D721Med (cell line): ENCODE results near the gene NEDD4.
"Not testable (repeated sequence)": the region's sequence is repeated elsewhere in the genome, so short reads cannot be mapped to it uniquely, and the experiment has no call there.

Experiments used
- DNase-seq: peaks from one replicate; pipeline ENCODE4 v3.0.0; 2011; ENCODE audit warnings: low spot score; ENCODE audit not compliant: insufficient read length
- FAIRE-seq: peaks from 2 replicates; lab custom pipeline; 2011; peaks lifted over from hg19 to GRCh38; lab: Jason Lieb, UNC
- CTCF ChIP-seq: IDR thresholded peaks from 2 replicates; pipeline ENCODE4 v1.5.1; 2012; ENCODE audit warnings: mild to moderate bottlenecking, control low read depth; ENCODE audit not compliant: insufficient read depth; ENCODE audit errors: missing control alignments

NEDD4 gene

GRCh38 chr15:55969582-55969981 is 23.8 kb downstream of the NEDD4 start:
- no peak for TF ChIP-seq CTCF
- no peak for FAIRE-seq

GRCh38 chr15:55968923-55969322 is 24.5 kb downstream of the NEDD4 start:
- FAIRE-seq: no peak
- no peak for DNase-seq
- no peak for TF ChIP-seq CTCF

More at GRCh38 chr15:55969582-55969981, 23.8 kb downstream of the NEDD4 start:
- DNase-seq: no peak

- FAIRE-seq (no peak), DNase-seq (no peak)
- no peak for TF ChIP-seq CTCF
Observed at GRCh38 chr15:55965091-55965490, 28.3 kb downstream of the NEDD4 start.

- FAIRE-seq (no peak), DNase-seq (no peak)
- no peak for TF ChIP-seq CTCF
Observed at GRCh38 chr15:55960946-55961345, 32.5 kb downstream of the NEDD4 start.

- TF ChIP-seq CTCF: no peak
- no peak for FAIRE-seq
- no peak for DNase-seq
Observed at GRCh38 chr15:55959744-55960447, 33.5 kb downstream of the NEDD4 start.

GRCh38 chr15:55958349-55958748 is 35.1 kb downstream of the NEDD4 start:
- no peak for TF ChIP-seq CTCF
- no peak for FAIRE-seq

GRCh38 chr15:55954862-55955605 is 38.4 kb downstream of the NEDD4 start:
- no peak for DNase-seq
- TF ChIP-seq CTCF: no peak
- no peak for FAIRE-seq

More at GRCh38 chr15:55958349-55958748, 35.1 kb downstream of the NEDD4 start:
- DNase-seq: no peak

- FAIRE-seq: not testable (repeated sequence)
Observed at GRCh38 chr15:55952501-55953274, 40.7 kb downstream of the NEDD4 start.

GRCh38 chr15:55944606-55945005 is 48.8 kb downstream of the NEDD4 start:
- FAIRE-seq, DNase-seq: not testable (repeated sequence)

More at GRCh38 chr15:55952501-55953274, 40.7 kb downstream of the NEDD4 start:
- DNase-seq: not testable (repeated sequence)
